ENCODE results near the gene STC2.

STC2 gene

DNA sequence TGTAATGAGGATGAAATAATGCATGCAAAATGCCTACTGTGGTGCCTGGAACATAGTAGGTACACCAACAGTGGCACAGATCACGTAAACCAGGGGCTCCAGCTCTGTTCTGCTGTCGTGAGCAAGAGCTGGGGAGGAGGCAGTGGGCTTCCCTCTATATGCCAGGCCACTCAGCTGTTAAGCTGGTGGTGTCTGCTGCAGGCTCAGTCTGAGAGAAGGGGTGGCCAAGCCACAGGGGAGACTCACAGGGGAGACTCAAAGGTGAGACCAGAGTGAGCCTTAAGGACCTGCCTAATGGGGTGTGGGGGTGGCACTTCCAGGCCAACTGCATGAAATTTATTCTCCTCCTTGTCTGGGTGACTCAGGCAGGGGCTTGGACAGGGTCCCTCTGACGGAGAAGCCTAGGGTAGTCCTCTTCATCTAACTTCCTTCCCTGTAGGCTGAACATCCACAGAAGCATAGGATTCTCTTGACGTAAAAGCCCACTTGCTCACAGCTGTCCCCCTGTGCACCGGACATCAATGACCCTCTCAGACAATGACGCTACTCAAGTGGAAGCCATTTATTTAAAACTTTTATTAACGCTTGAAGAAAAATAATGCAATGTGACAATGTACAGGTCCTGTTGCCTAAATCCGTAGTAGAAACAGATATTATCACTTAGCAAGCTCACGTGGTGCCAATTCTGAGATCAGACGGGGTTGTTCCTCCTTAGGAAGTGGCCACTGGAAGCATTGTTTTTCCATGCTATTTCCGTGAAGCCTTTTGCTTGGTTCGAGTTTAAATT is 13.9 kb downstream of the STC2 start:
- no peak for DNase-seq (ENCODE audit: low spot score)

DNA sequence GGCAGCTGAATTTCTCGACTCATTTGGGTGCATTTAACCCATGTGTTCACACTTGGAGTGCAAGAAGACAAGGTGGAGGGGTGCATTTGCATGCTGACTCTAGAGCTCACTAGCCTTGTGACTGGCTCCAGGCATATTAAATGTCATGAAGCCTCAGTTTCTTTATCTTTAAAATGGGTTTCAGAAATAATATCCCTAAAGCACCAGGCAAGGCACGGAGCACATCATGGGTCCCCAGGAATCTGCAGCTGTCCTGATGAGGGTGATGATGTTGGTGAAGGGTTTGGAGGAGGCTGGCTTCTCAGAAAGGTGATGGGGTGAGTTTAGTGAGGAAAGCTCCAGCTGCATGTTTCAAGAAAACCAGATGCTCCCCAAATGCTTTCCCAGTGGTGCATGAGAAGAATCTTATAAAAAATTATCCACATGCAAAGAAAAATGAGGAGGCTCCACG is 14.8 kb downstream of the STC2 start:
- DNase-seq (ENCODE audit: low spot score): no peak

DNA sequence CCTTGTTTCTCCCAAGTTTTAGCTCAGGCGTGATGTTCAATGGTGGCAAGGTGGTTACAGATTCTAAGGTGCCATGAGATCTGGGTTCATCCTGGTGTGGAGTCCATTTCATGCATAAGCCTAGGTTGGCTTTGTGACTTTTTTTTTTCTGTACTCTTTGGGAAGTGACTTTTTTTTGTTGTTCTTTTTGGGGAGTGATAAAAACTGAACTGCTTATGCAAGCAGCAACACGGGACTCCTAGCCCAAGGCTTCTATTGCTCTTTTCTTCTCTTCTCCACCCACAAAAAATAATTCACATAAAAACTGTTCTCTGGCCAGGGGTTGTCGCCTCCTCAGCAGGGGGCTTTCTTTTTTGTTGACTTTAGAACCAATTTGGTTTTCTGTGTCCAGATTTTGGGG is 15.4 kb downstream of the STC2 start:
- no peak for DNase-seq (ENCODE audit: low spot score)

DNA sequence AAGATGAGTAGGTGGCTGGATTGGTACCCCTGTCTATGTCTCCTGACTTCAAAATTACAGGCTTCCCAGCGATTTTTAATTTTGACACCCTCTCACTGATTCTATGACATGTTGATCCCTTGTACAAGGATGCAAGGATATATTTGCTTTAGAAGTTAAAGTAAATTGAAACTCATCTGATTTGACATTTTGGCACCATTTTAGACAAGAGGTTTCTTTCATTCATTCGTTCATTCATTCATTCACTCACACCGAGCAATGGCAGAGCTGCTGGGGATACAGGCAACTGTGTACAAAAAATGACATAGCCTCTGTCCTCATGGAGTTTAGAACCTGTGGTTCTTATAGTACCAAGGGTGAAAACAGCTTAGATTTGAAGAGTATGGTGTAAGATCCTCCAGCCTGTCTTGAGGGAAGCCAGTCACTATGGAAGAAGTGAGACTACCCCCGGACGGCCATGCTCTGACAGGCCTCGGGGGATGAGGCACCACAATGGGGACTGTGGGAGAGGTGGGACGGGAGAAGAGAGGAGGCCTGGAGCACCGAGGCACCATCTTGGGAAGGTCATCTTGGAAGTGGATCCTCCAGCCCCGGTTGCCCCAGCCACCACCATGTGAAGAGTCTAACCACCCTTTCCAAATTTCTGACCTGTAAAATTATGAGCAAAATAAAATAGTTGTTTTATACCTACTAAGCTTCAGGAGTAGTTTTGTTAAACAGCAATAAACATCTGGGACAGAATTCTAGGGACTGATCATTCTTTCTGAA is 16.2 kb downstream of the STC2 start:
- DNase-seq (ENCODE audit: low spot score): no peak

DNA sequence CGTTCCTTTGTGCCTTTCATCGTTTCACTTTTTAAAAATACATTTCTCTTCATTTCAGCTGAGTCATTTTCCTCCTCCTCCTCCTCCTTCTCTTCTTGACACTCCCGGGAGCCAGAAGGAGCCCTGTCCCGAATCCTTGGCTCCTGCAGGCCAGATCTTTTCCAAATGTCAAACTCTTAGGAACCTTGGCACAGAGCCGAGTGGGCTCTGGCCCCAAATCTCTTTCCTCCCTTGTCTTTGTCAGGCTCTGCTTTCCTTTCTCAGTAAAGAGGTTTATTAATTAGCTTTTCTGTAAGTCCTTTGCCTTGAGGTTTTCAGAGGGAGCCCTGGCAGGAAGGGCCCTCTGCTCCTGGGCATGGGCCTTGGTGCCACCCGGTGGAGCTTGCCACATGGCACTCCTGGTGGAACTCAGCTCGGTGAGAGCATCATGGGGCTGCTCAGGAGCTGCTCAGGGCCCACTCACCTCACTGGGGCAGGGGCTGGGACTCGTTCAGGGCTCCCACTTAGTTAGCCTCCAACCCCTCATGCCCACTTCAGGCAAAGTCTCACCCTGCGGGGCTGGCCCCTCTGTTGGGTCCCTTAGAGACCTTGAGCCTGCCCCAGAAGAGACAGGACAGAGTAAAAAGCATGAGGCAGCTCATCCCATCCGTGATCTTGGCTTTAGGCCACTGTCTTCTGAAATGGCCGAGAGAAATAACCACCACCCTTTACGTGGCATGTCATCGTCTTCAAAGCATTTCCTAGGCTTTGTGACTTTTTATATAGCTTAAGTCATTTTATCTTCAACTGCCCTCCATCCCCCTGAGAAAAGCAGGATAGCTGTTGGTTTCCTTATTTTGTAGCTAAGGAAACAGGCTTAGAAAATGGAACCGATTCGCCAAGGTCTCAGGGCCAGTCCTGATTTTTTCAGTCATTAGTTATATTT is 17.1 kb downstream of the STC2 start:
- DNase-seq (ENCODE audit: low spot score): no peak

DNA sequence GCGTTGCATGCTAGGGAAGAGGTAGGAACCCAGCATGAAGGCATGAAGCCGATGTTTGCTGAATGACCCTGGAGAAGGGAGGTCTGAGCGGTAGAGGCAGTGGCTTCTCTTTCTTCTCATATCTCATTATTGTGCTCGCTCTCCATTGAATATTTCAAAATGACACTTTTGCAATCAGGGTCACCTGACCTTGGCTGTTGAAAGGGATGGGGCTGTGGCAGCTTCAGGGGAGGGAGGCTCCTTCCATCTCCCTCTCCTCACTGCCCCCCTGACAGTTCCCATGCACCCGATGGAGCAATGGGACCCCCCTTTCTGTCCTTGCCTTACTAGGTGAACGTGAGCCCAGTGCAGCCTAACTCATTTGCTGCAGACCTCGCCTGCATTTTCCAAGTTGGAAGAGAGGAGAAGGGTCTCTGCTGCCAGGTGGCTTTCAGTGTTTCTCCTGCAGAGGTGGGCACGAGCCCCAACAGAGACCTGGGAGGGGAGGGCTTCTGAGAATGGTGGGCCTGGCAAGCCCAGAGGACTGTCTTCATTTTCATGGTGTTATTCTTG is 17.9 kb downstream of the STC2 start:
- DNase-seq (ENCODE audit: low spot score): no peak

DNA sequence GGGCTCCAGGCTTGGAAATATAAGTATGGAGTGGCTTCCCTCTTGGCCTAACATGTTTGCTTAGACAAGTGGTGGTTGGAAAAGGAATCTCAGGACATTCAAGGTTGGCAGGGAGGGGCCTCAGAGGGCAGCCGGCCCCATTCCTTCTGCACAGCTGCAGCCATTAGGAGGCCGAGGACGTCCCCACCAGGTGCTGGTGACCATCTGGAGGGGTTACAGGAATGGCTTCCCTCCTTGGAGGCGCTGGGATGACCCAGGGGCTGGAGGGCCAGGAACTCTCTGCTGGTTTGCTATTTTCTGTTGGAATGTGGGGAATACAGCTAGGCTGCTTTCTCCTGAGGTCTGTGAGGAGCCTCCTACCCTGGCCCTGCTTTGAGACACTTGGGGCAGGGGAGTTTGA is 18.5 kb downstream of the STC2 start:
- DNase-seq (ENCODE audit: low spot score): no peak

DNA sequence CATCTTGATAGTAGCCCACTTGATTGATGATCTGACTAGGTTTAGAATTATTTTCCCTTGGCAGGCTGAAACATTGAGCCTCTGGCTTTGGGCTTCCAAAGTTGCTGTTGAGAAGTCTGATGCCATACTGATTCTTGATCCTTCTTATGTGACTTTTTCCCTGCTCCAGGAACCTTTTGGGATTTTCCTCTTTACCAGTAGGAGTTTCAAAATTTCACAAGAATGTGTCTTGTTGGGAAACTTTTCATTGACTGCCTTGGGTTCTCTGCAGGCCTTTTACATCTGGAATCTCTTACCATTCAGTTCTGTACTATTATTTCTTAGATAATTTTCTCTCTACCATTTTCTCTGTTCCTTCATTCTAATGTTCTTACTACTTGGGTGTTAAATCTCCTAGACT is 20.0 kb downstream of the STC2 start:
- DNase-seq (ENCODE audit: low spot score): no peak

DNA sequence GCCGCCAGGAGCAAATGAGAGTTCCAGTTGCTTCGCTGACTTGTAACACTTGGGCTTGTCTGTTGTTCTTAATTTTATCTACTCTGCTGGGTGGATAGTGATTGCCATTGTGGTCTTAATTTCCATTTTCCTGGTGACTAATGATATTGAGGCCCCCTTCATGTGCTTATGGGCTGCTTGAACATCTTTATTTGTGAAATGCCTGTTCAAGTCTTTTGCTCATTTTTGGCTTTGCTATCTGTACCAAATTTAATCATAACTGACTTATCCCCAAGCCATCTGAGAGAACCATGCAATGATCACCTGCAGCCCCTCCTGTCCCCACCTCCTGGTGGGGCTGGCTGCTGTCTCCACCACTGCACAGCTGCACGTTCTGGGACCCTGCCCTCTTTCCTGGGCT is 20.5 kb downstream of the STC2 start:
- no peak for DNase-seq (ENCODE audit: low spot score)

DNA sequence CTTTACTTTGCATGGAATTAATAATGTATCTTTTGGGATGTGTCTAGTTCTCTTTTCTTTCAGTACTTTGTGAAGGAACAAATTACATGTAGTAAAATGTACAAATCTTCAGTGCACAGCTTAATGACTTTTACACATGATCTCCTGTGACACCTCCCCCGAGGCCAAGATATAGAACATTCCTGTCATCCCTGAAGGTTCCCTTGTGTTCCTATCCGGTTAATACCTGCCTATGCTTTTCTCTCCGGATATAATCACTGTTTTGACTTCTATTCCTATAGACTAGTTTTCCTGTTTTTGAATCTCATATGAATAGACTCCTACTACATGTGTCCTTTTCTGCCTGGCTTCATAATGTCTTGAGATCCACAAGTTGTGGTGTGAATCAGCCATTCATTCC is 21.5 kb downstream of the STC2 start:
- no peak for DNase-seq (ENCODE audit: low spot score)

DNA sequence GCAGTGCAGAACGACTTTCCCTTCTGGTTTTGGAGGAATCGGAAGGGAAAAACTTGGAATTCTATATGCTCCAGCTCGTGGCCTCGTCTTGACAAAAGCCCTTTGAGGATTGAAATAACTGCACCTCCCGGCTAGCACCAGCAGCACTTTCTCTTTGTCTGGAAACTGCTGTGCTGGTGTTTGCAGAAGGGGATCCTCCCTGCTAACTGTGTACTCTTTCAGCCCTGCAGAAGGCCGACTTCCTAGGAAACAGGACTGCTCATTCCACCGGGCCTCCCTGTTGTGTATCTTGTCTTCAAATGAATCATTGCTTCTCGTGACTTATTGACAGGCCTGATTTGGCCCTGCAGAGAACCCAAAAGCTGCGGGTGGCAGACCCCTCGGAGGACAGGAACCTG is 23.6 kb downstream of the STC2 start:
- no peak for DNase-seq (ENCODE audit: low spot score)

DNA sequence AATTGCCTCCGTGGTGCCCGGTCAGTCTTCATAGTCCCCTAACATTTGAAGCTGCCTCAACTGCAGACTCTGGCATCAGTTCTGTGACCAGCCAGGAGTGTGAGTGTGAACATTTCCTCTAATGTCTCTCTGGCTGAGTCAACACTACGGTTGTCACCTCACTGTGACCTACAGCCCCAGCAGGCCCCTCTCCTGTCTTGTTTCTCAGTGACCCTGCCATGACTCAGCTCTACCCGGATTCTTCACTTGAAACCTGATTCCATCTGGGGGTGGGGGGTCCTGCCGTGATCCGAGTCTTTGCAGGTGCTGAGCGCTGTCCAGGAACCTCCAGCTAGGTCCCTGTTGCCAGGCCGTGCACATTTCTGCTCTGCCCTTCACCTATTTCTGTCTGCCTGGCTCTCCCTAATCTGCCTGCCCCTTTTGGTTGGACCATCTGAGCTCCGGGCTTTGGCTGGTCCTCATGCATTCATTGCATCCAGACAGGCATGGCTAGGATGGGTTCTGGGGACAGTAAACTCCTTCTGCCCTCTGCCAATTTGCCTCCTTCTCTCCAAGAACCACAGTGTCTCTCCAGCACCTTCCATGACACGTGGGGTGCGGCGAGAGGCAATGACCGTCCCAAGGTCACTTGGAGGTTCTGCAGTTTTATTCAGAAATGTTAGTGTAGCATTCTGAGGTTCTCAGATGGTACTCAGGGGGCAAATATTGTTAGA is 24.2 kb downstream of the STC2 start:
- DNase-seq (ENCODE audit: low spot score): no peak

DNA sequence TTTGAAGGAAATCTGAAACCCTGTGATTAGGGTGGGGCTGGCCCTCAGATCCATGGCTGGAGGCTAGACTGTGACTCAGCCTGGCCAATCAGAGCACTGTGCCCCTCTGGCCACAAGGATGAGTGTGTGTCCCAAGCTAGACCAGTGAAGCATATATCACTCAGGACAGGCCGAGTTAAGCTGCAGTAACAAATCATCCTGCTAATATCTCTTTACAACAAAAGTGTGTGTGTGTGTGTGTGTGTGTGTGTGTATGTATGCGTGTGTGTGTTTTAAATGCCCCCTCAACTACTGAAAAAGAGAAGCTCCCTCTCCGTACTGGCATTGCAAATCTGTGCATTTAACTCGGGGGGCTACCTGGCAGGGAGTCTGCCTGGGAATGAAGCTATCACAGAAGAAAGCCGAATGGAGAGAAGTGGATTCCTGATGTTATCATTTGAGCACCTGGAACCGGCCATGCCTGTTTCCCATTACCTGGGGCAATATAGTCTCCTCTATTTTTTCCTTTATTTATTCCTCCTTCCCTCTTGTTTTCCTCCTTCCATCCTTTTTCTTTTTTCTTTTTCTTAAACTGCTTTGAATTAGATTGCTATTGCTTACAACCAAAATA is 25.6 kb downstream of the STC2 start:
- peak; percentile 71 for DNase-seq (ENCODE audit: low spot score)

DNA sequence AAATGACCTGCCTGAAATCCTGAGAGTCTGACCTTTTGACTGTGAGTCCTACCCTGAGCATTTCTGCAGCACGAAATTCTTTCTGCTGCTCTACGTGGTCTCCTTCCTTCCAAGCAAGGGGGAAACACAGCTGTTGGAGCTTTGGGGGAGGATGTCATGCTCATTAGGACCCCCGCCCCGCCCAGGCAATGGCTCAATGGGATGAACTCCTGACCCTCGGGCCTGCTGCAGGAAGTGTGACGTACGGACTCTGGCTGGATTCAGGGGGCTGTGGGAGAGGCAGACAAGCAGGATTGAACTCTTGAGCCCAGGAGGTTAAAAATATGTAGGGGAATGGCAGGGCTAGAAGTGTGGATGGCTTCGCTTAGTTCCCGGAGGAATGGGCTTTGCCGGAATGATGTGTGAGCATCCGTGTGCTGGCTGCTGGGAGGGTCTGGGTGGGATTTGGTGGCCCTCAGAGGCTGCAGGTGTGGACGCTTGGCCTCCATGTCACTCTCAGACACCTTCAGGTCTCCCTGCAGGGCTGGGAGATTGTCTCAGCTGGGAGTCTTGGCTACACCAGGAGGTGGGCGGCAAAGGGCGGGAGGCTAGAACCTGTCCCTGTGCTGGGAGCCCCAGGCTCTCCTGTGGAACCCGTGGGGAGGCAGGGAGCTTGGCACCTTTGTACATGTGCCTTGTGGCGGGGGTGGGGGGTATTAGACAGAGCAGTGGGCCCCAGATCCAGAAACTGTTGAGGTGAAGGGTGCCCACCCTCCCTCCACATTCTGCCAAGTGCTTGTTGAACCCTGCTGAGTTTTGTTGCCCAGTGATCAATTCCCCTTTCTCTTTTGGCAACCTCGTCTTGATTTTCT is 26.3 kb downstream of the STC2 start:
- no peak for DNase-seq (ENCODE audit: low spot score)

DNA sequence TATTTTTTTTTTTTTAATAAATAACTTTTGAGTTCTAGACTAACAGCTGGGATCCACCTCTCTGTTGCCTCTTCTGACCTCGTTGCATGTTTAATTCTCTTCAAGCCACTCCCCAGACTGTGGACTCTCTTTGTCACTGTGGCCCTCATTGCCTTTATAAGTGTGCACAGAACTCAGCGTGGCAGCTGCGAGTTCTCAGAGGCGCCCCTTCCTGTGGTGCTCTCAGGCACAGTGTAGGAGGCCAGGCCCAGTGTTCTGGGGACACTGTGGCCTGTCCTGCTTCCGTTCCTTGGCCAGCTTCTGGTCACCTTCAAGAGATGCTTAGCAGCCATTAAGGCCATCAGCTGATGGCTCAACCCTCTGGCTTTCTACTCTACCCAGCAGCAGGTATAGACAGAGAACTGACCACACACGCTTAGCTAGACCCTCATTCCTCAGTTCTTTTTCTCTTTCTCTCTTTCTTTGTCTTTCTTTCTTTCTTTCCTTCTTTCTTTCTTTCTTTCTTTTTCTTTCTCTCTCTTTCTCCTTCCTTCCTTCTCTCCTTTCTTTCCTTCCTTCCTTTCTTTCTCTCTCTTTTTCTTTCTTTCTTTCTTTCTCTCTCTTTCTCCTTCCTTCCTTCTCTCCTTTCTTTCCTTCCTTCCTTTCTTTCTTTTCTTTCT is 27.7 kb downstream of the STC2 start:
- DNase-seq (ENCODE audit: low spot score): no peak

DNA sequence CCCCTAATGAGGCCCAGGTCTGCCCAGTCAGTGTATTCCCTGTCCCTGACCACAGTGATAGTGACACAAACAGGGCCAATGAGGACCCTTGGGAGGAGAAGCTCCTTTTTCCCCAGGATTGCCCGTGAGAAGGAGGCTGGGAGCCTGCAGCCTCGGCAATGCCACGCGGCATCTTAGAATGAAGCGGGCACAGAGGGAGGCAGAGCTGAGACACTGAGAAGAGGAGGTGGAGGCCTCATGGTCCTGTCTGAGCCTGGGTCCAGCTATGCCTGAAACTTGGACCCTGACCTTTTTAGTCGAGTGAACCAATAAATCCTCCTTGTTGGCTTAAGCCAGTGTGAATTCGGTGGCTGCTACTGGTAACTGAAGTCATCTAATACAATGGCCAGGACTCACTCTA is 28.4 kb downstream of the STC2 start:
- no peak for DNase-seq (ENCODE audit: low spot score)

DNA sequence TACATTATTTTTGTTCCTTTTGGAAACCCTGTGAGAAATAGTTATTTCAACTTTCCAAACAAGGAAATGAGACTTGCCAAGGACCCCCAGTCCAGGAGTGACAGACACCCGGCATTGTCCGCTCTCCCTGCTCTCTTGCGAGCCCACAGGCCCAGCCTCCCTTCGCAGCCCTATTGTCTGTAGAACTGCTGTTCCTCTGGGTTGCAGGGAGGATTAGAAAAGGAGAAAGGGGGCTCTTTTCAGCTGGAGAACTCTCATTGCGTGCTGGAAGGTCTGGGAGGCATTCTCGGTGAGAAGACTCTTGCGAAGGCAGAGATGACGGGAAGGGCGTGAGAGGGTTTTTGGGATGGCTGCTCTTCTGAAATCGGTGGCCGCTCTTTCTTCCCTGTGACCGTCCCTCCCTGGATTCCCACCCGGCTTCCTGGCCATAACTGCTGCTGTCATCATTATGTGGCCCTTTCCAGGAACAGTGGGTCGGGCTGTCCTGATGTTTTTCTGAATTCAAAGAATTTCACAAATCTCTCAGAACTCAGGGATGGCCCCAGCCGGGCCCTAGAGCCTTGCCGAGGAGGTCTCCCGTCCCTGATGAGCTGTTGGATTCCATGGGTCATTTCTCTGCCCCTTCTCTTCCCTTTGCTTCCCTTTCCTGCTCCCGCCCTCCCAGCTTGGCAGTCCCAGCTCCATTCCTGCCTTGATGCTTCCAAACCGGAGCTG is 29.8 kb downstream of the STC2 start:
- no peak for DNase-seq (ENCODE audit: low spot score)

DNA sequence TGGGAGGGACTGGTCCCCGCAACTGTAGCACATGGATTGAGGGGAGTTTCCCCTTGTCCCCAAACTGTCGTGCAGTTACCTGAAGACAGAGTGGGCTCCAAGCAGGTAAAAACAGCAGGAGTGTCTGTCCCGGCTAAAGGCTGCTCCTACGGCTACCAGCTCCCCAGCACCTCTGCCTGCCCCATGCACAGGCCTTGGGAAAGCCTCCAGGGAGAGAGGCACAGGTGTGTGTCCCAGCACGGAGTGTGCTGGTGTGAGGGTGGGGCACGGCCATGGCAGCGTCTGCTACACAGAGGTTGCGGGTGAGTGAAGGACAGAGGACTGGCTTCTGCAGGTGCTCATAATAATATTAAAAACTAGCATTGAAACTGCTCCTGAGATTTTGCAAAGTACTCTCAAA is 30.4 kb downstream of the STC2 start:
- DNase-seq (ENCODE audit: low spot score): no peak

Data from ecto neural progenitor cell (in vitro differentiated cells).